ENCODE results near the gene ATP2C2.
"Not testable (repeated sequence)": the region's sequence is repeated elsewhere in the genome, so short reads cannot be mapped to it uniquely, and the experiment has no call there.

Gene ATP2C2

DNA sequence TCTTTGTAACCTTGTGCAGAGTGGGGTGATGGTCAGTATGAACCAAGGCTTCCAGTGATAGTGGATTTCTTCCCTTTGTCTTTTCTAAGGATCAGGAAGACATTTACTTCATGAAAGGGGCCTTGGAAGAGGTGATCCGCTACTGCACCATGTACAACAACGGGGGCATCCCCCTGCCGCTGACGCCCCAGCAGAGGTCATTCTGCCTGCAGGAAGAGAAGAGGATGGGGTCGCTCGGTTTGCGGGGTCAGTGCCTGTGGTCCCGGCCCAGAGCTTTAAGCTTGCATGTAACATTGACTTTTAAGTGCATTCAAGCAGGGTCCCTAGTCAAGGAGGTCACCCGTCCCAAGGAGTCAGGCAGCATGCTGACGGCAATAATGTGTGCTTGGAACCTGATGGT lies 80.1 kb downstream of the ATP2C2 start:
- Histone ChIP-seq H3K27me3 (ENCODE audit: control insufficient read depth, insufficient read depth, low read length) (no peaks in the 10 kb centered on the region), H3K27ac (ENCODE audit: low read depth, low read length) (no peak overlapping the region), H3K36me3 (ENCODE audit: control insufficient read depth, insufficient read depth, low read length) (peaks cover 3% of the 10 kb centered on the region), H3K9ac (ENCODE audit: low read length) (no peak overlapping the region), H3K4me1 (ENCODE audit: control insufficient read depth, insufficient read depth, low read length) (no peaks in the 10 kb centered on the region), H3K4me3 (ENCODE audit: low read length) (no peak overlapping the region)

DNA sequence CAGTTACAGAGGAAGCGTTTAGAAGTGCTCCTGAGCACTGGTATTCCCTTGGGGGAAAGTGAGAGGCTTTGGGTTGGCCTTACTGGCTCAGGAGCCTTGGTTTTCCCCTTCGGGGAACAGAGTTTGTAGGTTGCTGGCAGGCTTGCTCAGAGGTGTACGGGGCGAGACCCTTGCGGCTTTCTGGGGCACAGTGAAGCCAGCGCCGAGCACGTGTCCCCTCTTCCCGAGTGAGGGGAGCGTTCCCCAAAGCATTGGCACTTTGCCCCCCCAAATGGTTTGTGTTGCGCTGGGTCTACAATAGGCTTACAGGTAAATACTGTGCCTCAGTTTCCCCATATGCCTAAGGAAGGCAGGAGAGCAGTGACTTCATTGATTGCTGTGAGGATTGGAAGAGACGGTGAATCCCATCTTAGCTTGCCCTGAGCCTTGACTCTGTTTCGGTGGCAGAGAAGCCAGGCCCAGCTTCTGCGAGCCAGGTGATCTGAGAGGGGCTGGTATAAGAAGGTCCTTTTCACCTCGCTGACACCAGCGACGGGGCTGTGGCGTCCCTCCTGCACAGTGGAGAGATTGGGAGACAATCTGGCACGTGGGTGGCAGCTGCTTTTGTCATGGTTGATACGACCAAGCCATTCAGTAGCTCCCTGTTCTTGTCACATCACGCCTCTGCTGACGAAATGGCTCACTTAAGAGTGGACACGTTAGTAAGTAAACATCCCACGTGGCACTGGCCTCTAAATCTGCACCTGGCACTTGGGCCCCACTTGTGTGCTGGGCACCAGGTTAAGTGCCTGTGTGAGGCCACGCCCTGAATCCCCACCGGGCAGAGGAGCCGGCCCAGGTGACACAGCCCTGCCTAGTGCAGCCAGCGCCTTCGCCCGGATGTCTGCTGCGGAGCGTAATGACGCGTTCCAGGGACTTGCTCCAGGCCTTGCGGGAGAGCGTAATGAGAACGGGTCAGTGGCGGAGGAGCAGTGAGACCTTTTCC lies 81.1 kb downstream of the ATP2C2 start:
- Histone ChIP-seq H3K9ac (ENCODE audit: low read length) (no peak overlapping the region), H3K27ac (ENCODE audit: low read depth, low read length) (no peak overlapping the region), H3K4me3 (ENCODE audit: low read length) (no peak overlapping the region), H3K36me3 (ENCODE audit: control insufficient read depth, insufficient read depth, low read length) (peaks cover 3% of the 10 kb centered on the region), H3K27me3 (ENCODE audit: control insufficient read depth, insufficient read depth, low read length) (no peaks in the 10 kb centered on the region), H3K4me1 (ENCODE audit: control insufficient read depth, insufficient read depth, low read length) (no peaks in the 10 kb centered on the region)

DNA sequence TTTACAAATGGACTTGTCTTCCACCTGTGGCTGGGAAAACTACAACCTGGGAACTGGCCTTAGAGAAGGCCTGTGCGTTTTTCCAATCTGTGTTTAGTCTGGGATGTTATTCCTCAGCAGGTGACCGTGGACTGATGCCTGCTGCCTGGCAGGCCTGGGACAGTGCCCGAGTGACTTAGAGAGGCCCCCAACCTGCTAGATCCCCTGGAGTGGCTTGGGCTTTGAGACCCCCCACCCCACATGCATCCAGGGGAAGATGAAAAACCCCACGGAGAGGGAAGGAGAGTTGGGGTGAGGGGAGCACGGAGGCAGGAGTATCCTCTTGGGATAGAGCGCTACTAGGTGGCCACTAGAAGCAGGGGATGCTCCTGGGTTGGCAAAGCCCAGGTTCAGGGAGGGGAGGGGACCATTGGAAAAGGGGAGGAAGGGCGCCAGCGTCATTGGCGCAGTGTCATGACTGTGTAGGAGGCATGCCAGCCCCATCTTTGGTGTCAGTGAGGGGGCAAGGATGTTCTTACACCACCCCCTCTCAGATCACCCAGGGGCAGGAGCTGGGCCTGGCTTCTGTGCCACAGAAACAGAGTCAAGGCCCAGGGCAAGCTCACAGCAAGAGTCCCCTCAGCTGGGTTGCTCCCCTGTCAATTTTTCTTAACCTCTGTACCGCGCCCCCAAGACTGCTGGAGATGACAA lies 82.0 kb downstream of the ATP2C2 start:
- H3K4me1 ChIP-seq (ENCODE audit: control insufficient read depth, insufficient read depth, low read length): no peaks in the 10 kb centered on the region

DNA sequence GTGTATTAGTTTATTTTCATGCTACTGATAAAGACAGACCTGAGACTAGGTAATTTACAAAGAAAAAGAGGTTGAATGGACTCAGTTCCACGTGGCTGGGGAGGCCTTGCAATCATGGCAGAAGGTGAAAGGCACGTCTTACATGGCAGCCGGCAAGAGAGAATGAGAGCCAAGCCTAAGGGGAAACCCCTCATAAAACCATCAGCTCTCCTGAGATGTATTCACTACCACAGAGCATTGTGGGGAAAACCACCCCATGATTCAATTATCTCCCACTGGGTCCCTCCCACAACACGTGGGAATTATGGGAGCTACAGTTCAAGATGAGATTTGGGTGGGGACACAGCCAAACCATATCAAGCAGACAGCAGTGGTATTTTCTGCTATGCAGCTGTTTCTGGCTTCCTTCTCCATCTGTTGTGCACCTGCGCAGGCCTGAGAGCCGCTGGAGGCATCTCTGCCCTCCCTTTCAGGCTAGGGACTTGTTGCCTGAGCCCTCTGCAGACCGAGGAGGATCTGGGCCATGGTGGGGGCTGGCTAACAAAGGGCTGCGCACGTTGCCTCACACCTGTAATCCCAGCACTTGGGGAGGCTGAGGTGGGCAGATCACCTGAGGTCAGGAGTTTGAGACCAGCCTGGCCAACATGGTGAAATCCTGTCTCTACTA lies 82.8 kb downstream of the ATP2C2 start:
- H3K9ac ChIP-seq (ENCODE audit: low read length); H3K4me1 ChIP-seq (ENCODE audit: control insufficient read depth, insufficient read depth, low read length); H3K36me3 ChIP-seq (ENCODE audit: control insufficient read depth, insufficient read depth, low read length); H3K27me3 ChIP-seq (ENCODE audit: control insufficient read depth, insufficient read depth, low read length); H3K27ac ChIP-seq (ENCODE audit: low read depth, low read length); H3K4me3 ChIP-seq (ENCODE audit: low read length): not testable (repeated sequence)

More for the DNA sequence above, 82.0 kb downstream of the ATP2C2 start:
- H3K4me3 ChIP-seq (ENCODE audit: low read length): no peak overlapping the region
- no peak overlapping the region for H3K27ac ChIP-seq (ENCODE audit: low read depth, low read length)
- peaks cover 3% of the 10 kb centered on the region for H3K36me3 ChIP-seq (ENCODE audit: control insufficient read depth, insufficient read depth, low read length)
- no peaks in the 10 kb centered on the region for H3K27me3 ChIP-seq (ENCODE audit: control insufficient read depth, insufficient read depth, low read length)
- no peak overlapping the region for H3K9ac ChIP-seq (ENCODE audit: low read length)

DNA sequence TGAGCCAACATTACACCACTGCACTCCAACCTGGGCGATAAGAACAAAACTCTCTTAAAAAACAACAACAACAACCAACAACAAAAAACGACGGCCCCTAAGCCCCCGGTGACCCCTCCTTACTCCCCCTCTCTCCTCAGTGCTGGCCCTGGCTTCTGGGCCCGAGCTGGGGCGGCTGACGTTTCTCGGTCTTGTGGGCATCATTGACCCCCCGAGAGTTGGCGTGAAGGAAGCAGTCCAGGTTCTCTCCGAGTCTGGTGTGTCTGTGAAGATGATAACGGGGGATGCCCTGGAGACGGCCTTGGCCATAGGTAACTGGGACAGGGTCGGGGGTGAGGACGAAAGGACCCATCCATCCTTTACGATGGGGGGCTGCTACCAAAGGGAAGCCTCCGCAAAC lies 83.4 kb downstream of the ATP2C2 start:
- no peak overlapping the region for H3K9ac ChIP-seq (ENCODE audit: low read length)
- H3K36me3 ChIP-seq (ENCODE audit: control insufficient read depth, insufficient read depth, low read length): peaks cover 3% of the 10 kb centered on the region
- H3K4me1 ChIP-seq (ENCODE audit: control insufficient read depth, insufficient read depth, low read length): no peaks in the 10 kb centered on the region
- no peak overlapping the region for H3K27ac ChIP-seq (ENCODE audit: low read depth, low read length)
- H3K4me3 ChIP-seq (ENCODE audit: low read length): no peak overlapping the region
- H3K27me3 ChIP-seq (ENCODE audit: control insufficient read depth, insufficient read depth, low read length): no peaks in the 10 kb centered on the region

DNA sequence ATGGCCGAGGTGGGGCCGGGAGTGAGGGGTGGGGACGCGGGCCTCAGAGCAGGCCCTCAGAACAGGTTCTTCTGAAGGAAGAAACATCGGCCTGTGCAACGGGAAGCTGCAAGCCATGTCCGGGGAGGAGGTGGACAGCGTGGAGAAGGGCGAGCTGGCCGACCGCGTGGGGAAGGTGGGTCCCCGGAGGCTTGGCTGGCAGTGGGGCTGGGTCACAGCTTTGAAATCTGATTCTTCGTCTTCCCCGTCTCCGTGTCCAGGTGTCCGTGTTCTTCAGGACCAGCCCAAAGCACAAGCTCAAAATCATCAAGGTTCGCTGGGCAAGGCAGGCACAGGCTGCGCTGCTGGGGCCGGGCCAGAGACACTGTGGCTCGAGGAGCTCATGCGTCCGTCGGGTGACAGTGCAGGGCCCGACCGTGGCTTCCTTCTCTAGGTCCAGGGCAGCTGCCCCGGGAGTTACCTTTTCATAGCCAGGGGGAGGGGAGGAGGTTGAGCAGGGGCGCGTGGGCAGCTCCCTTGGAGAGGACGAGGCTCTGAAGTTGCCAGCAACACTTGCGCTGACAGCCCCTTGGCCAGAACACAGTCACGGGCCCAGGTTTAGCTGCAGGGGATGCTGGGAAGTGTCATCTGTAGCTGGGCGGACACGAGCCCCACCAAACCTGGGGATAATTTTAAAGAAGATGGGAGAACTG lies 84.9 kb downstream of the ATP2C2 start:
- Histone ChIP-seq H3K27me3 (ENCODE audit: control insufficient read depth, insufficient read depth, low read length) (no peaks in the 10 kb centered on the region), H3K4me1 (ENCODE audit: control insufficient read depth, insufficient read depth, low read length) (no peaks in the 10 kb centered on the region), H3K9ac (ENCODE audit: low read length) (no peak overlapping the region), H3K27ac (ENCODE audit: low read depth, low read length) (no peak overlapping the region), H3K36me3 (ENCODE audit: control insufficient read depth, insufficient read depth, low read length) (peaks cover 3% of the 10 kb centered on the region), H3K4me3 (ENCODE audit: low read length) (no peak overlapping the region)

DNA sequence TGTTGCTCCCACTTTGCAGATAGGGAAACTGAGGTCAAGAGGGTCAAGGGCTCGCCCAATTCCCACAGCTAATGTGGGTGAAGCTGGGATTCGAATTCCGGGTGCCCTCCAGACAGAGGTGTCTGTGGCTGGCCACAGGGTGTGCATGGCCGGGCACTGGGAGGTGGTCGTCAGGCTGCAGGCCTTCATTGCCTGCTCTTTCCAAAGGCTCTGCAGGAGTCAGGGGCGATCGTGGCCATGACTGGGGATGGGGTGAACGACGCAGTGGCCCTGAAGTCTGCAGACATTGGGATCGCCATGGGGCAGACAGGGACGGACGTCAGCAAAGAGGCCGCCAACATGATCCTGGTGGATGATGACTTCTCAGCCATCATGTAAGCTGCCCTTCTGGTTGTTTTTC lies 86.3 kb downstream of the ATP2C2 start:
- Histone ChIP-seq H3K36me3 (ENCODE audit: control insufficient read depth, insufficient read depth, low read length) (peaks cover 3% of the 10 kb centered on the region), H3K27ac (ENCODE audit: low read depth, low read length) (no peak overlapping the region), H3K9ac (ENCODE audit: low read length) (no peak overlapping the region), H3K27me3 (ENCODE audit: control insufficient read depth, insufficient read depth, low read length) (no peaks in the 10 kb centered on the region), H3K4me3 (ENCODE audit: low read length) (no peak overlapping the region), H3K4me1 (ENCODE audit: control insufficient read depth, insufficient read depth, low read length) (no peaks in the 10 kb centered on the region)

DNA sequence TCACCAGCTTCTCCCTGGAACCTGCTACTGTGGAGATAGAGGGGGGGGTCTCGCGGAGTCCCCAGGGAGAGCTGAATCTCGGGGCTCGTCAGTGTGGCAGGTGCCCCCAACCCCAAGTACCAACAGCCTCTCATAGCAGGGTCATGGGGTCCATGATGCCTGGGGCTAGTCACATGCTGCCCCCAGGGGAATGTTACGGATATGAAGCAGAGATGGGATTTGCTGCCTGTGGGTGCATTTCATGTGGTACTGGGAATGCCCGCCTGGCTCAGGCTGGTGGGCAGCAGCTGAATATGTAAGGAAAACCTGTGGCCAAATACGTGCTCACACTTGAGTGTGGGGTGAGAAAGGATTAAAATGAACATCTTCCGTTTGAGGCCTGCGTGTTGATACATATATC lies 86.7 kb downstream of the ATP2C2 start:
- Histone ChIP-seq H3K9ac (ENCODE audit: low read length) (no peak overlapping the region), H3K27ac (ENCODE audit: low read depth, low read length) (no peak overlapping the region), H3K36me3 (ENCODE audit: control insufficient read depth, insufficient read depth, low read length) (peaks cover 3% of the 10 kb centered on the region), H3K4me1 (ENCODE audit: control insufficient read depth, insufficient read depth, low read length) (no peaks in the 10 kb centered on the region), H3K4me3 (ENCODE audit: low read length) (no peak overlapping the region), H3K27me3 (ENCODE audit: control insufficient read depth, insufficient read depth, low read length) (no peaks in the 10 kb centered on the region)

DNA sequence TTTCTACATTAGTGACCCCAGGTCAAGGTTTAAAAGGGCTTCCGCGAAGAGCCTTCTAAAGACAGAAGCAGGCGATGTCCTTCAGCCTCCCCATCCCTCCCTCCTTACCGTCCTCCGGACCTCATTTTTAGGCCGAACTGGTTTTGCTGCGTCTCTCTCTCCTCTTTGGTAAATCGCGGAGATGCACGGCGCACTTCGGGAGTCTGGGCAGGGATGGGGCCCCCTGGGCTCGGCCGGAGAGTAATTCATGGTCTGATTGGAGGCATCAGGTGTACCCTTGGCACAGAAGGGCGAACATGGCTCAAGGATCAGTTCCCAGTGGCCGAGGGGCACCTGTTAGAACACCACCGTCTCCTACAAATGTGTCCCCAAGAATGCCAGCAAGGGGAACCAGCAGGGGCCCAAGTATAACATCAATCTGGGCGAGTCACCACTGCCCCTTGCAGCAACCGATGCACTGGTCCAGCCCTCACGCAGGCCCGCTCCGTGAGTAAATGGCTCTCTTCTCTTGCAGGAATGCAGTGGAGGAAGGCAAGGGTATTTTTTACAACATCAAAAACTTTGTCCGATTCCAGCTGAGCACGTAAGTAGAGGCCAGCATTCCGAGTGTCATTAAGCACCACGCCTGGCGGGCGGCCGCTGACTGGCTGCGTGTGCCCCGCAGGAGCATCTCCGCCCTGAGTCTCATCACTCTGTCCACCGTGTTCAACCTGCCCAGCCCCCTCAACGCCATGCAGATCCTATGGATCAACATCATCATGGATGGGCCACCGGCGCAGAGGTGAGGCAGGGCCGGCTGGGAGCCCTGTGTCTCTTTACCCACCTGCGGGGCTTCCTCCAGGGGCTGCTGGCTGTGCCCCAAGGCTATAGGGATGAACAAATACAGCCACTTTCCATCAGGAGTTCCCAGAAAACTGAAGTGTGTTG lies 90.5 kb downstream of the ATP2C2 start:
- Histone ChIP-seq H3K36me3 (ENCODE audit: control insufficient read depth, insufficient read depth, low read length) (no peaks in the 10 kb centered on the region), H3K27ac (ENCODE audit: low read depth, low read length) (no peak overlapping the region), H3K4me1 (ENCODE audit: control insufficient read depth, insufficient read depth, low read length) (no peaks in the 10 kb centered on the region), H3K27me3 (ENCODE audit: control insufficient read depth, insufficient read depth, low read length) (no peaks in the 10 kb centered on the region), H3K4me3 (ENCODE audit: low read length) (no peak overlapping the region), H3K9ac (ENCODE audit: low read length) (no peak overlapping the region)

DNA sequence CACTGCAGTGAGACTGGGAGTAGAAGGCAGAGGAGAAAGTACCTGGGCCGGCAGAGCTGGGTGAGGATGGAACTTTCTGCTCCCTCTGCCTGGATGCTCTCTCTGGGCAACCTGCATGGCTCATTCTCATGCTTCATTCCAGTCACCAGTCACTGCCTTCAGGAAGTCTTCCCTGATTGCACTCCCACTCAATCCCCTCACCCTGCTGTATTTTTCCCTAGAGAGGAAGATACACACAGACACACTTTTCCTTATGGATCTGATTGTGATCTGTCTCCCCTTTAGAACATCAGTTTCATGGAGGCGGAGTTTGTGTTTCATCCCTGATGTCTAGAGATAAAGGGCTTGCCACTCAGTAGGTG lies 91.2 kb downstream of the ATP2C2 start:
- Histone ChIP-seq H3K27me3 (ENCODE audit: control insufficient read depth, insufficient read depth, low read length) (no peaks in the 10 kb centered on the region), H3K4me1 (ENCODE audit: control insufficient read depth, insufficient read depth, low read length) (no peaks in the 10 kb centered on the region), H3K36me3 (ENCODE audit: control insufficient read depth, insufficient read depth, low read length) (no peaks in the 10 kb centered on the region), H3K9ac (ENCODE audit: low read length) (no peak overlapping the region), H3K27ac (ENCODE audit: low read depth, low read length) (no peak overlapping the region), H3K4me3 (ENCODE audit: low read length) (no peak overlapping the region)

DNA sequence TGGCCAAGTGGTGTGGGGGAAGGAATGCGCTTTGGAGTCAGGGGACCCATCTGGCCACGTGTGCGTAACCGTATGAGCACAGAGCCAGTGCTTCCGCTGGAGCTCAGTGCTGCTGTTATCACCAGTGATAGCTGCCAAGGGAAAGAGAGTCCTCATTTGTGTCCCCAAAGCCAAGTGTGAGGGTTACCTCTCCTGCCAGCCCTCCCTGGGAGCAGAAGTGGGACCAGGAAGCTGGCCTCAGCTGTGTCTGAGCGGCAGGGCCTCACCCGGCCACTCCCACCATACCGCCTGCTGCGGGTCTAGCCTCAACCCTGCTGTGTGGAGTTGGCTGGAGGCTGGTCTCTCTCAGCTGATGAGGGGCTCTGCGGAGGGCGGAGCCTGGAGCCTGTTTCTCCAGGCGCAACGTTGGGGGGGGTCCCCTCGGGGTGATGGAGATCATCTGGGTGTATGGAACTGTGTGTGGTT lies 91.6 kb downstream of the ATP2C2 start:
- Histone ChIP-seq H3K27me3 (ENCODE audit: control insufficient read depth, insufficient read depth, low read length) (no peaks in the 10 kb centered on the region), H3K27ac (ENCODE audit: low read depth, low read length) (no peak overlapping the region), H3K4me1 (ENCODE audit: control insufficient read depth, insufficient read depth, low read length) (no peaks in the 10 kb centered on the region), H3K9ac (ENCODE audit: low read length) (no peak overlapping the region), H3K36me3 (ENCODE audit: control insufficient read depth, insufficient read depth, low read length) (no peaks in the 10 kb centered on the region), H3K4me3 (ENCODE audit: low read length) (no peak overlapping the region)
